ENCODE data around the gene ANKRD26. TPM values are rescaled to one million over a fixed set of nuclear protein-coding genes. Genes with fewer than 3 reads are reported as not detected.

The ANKRD26 gene
- total and polyA plus RNA-seq, 3 donors from 2014 or later: 1.1 to 17.6 (median 13.8) TPM

DNA sequence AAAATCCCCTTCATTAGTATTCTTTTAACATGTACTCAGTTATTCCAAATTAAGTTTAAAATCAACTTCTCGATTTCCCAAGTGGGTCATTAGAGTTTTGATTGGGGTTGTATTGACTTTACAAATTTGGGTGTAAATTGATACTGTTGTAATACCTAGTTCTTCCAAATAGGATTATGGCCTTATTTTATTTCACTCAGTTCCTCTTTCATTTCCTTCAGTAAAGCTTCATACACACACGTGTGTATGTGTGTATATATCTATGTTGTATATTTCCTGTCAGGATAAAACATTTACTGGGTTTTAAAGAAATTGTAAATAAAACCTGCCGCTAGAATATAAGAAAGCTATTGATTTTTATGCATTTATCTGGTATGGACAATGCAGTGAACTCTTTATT, 38.0 kb upstream of the ANKRD26 start:
- Histone ChIP-seq H3K36me3 (ENCODE audit: low read depth, missing control alignments) (no peaks in the 10 kb centered on the region), H3K9me3 (no peaks in the 10 kb centered on the region), H3K4me1 (no peaks in the 10 kb centered on the region), H3K27me3 (no peaks in the 10 kb centered on the region), H3K4me3 (no peak overlapping the region), H3K27ac (no peak overlapping the region)
- WGBS, 2 donors: 84 to 87% methylated on average over 3 of the region's 3 CpGs
- DNase-seq: no peak
- intact Hi-C loops (cut with DNase I; ENCODE audit: low total_unique reads): no loop called here
- TF ChIP-seq, protein P1, sequence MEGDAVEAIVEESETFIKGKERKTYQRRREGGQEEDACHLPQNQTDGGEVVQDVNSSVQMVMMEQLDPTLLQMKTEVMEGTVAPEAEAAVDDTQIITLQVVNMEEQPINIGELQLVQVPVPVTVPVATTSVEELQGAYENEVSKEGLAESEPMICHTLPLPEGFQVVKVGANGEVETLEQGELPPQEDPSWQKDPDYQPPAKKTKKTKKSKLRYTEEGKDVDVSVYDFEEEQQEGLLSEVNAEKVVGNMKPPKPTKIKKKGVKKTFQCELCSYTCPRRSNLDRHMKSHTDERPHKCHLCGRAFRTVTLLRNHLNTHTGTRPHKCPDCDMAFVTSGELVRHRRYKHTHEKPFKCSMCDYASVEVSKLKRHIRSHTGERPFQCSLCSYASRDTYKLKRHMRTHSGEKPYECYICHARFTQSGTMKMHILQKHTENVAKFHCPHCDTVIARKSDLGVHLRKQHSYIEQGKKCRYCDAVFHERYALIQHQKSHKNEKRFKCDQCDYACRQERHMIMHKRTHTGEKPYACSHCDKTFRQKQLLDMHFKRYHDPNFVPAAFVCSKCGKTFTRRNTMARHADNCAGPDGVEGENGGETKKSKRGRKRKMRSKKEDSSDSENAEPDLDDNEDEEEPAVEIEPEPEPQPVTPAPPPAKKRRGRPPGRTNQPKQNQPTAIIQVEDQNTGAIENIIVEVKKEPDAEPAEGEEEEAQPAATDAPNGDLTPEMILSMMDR (IDR thresholded peaks at IDR 0.05): no peak
- TF ChIP-seq POLR2A (IDR thresholded peaks at IDR 0.05): no peak

DNA sequence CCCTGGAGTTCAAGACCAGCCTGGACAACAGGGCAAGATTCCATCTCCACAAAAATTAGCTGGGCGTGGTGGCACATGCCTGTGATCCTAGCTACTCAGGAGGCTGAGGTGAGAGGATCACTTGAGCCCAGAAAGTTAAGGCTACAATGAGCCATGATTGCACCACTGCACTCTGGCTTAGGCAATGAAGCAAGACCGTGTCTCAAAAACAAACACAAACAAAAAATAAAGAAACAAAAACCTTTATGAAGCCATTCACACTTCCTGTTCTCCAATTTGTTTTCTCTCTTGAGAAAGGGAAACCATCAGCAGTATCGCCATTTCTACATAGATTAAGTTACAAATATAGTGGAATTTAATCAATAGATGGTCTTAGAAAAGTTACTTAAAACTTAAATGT, 34.1 kb upstream of the ANKRD26 start:
- Histone ChIP-seq H3K36me3 (ENCODE audit: low read depth, missing control alignments) (no peaks in the 10 kb centered on the region), H3K9me3 (no peaks in the 10 kb centered on the region), H3K4me1 (no peaks in the 10 kb centered on the region), H3K27ac (no peak overlapping the region), H3K4me3 (no peak overlapping the region), H3K27me3 (no peaks in the 10 kb centered on the region)
- intact Hi-C loops (cut with DNase I; ENCODE audit: low total_unique reads): no loop called here
- 89 to 91% methylated on average over 3 of the region's 3 CpGs for WGBS, 2 donors
- DNase-seq: no peak
- TF ChIP-seq, protein P1 (IDR thresholded peaks at IDR 0.05): no peak
- TF ChIP-seq POLR2A (IDR thresholded peaks at IDR 0.05): no peak

- Histone ChIP-seq H3K27ac (no peak overlapping the region), H3K27me3 (no peaks in the 10 kb centered on the region), H3K4me3 (no peak overlapping the region), H3K36me3 (ENCODE audit: low read depth, missing control alignments) (no peaks in the 10 kb centered on the region), H3K9me3 (no peaks in the 10 kb centered on the region), H3K4me1 (no peaks in the 10 kb centered on the region)
- WGBS, 2 donors: 73 to 79% methylated on average over 3 of the region's 3 CpGs
- no peak for TF ChIP-seq POLR2A (IDR thresholded peaks at IDR 0.05)
- TF ChIP-seq, protein P1 (IDR thresholded peaks at IDR 0.05): no peak
- intact Hi-C loops (cut with DNase I; ENCODE audit: low total_unique reads): no loop called here
- no peak for DNase-seq
Observed at GRCh38 chr10:27108165-27108564, 7.9 kb upstream of the ANKRD26 start.

- no peaks in the 10 kb centered on the region for H3K4me1 ChIP-seq
- no peaks in the 10 kb centered on the region for H3K27me3 ChIP-seq
- no peak for TF ChIP-seq POLR2A (IDR thresholded peaks at IDR 0.05)
- TF ChIP-seq, protein P1 (IDR thresholded peaks at IDR 0.05): no peak
- no peaks in the 10 kb centered on the region for H3K9me3 ChIP-seq
- DNase-seq: no peak
- H3K27ac ChIP-seq: no peak overlapping the region
- no peak overlapping the region for H3K4me3 ChIP-seq
- intact Hi-C loops (cut with DNase I; ENCODE audit: low total_unique reads): no loop called here
- H3K36me3 ChIP-seq (ENCODE audit: low read depth, missing control alignments): no peaks in the 10 kb centered on the region
- WGBS, 2 donors: 68 to 82% methylated on average over 5 of the region's 5 CpGs
Observed at GRCh38 chr10:27104919-27105318, 4.6 kb upstream of the ANKRD26 start.

DNA sequence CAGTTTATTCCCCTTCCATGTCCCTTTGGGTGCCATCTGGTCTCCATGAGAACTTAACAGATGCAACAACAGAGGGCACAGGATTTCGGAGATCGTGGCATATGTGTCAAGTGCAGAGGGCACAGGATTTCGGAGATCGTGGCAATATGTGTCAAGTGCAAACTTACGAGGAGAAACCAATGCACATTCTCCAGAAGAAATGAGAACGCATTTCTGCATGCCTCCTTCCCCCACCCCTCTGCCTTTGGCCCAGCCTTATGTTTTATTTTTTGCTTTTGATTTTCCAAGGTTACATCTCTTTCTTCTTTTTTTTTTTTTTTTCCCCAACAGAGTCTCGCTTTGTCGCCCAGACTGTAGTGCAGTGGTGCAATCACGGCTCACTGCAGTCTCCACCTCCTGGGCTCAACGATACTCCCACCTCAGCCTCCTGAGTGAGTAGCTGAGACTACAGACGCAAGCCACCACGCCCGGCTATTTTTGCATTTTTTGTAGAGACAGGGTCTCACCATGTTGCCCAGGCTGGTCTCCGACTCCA, 586 bp upstream of the ANKRD26 start:
- Histone ChIP-seq H3K4me1 (peaks cover 7% of the 10 kb centered on the region), H3K36me3 (ENCODE audit: low read depth, missing control alignments) (no peaks in the 10 kb centered on the region), H3K27me3 (no peaks in the 10 kb centered on the region), H3K9me3 (no peaks in the 10 kb centered on the region), H3K4me3 (peak overlapping the region; percentile 81 to 82), H3K27ac (peak overlapping the region in 1 of 2 donors; percentile 82)
- intact Hi-C loops (cut with DNase I; ENCODE audit: low total_unique reads): no loop called here
- no peak for TF ChIP-seq POLR2A (IDR thresholded peaks at IDR 0.05)
- TF ChIP-seq, protein P1 (IDR thresholded peaks at IDR 0.05): no peak
- 19 to 31% methylated on average over 14 of the region's 14 CpGs for WGBS, 2 donors
- no peak for DNase-seq

Measured in testis (tissue), 3 donors.